Stomach (tissue), 9 donors: ENCODE results near the gene PTPA. TPM values are rescaled to one million over a fixed set of nuclear protein-coding genes. Genes with fewer than 3 reads are reported as not detected.
A peak's percentile ranks its signal among the peaks of the same experiment; 100 is the strongest.

Source experiments
- DNase-seq, 2 donors: peaks; one replicate each; pipeline versions ENCODE4 v3.0.0 to v3.0.0-alpha.2; 2013 to 2019
- H3K27ac ChIP-seq, 5 donors: fragments of 200-600 bp in 4 of 5; sonication (generic) in 4 of 5; one replicate each; pipeline ENCODE4 v1.5.1; 2013 to 2019; ENCODE audit warnings: mild to moderate bottlenecking in 1 of 5, moderate library complexity in 1 of 5
- H3K27me3 ChIP-seq, 3 donors: fragments of 200-600 bp; sonication (generic); one replicate each; pipeline ENCODE4 v1.5.1; 2017 to 2019; ENCODE audit warnings: mixed run types in 1 of 3
- H3K36me3 ChIP-seq, 4 donors: fragments of 200-600 bp; sonication (generic); 1 replicate in 3 of 4; 2 replicates in 1 of 4; pipeline ENCODE4 v1.5.1; 2016 to 2019
- H3K4me1 ChIP-seq, 4 donors: fragments of 200-600 bp; sonication (generic); one replicate each; pipeline ENCODE4 v1.5.1; 2016 to 2019
- H3K4me3 ChIP-seq, 4 donors: fragments of 200-600 bp; sonication (generic) in 3 of 4; one replicate each; pipeline ENCODE4 v1.5.1; 2016 to 2019; ENCODE audit warnings: mild to moderate bottlenecking in 1 of 4
- H3K9me3 ChIP-seq, 4 donors: fragments of 200-600 bp; sonication (generic); one replicate each; pipeline ENCODE4 v1.5.1; 2016 to 2019
- CTCF ChIP-seq, 7 experiments: fragments of 450-650 bp in 4 of 7; fragments of 200-600 bp in 3 of 7; sonication (generic) in 3 of 7; IDR thresholded peaks; one replicate each; pipeline ENCODE4 v1.5.1; 2016 to 2019; ENCODE audit warnings: antibody characterized with exemption in 7 of 7, control low read depth in 2 of 7, mild to moderate bottlenecking in 1 of 7
- EP300 ChIP-seq: sonication (generic); formaldehyde crosslinking; IDR thresholded peaks from one replicate; pipeline ENCODE4 v1.6.1; 2017; ENCODE audit warnings: antibody characterized with exemption
- POLR2A ChIP-seq, 4 donors: fragments of 450-650 bp; IDR thresholded peaks; one replicate each; pipeline ENCODE4 v1.6.1; 2016; ENCODE audit warnings: antibody characterized with exemption in 4 of 4, control low read depth in 2 of 4, mild to moderate bottlenecking in 1 of 4, moderate library complexity in 1 of 4
- POLR2AphosphoS5 ChIP-seq, 3 donors: sonication (generic); formaldehyde crosslinking; IDR thresholded peaks; one replicate each; pipeline ENCODE4 v1.6.1; 2016; ENCODE audit warnings: antibody characterized with exemption in 3 of 3
- WGBS, 5 donors: extraction: QIAGEN DNeasy Blood & Tissue Kit in 3 of 5; methylation state at CpG; one replicate each; pipeline versions ENCODE4 v1.1.5 to v1.1.7; 2013 to 2018; 5-methylcytosine and 5-hydroxymethylcytosine counted together
- intact Hi-C: fragments of 100-400 bp; cut with DNase I; formaldehyde crosslinking; loops from one replicate; pipeline ENCODE4 v1.15.1; 2023; ENCODE audit warnings: low total_unique reads
- polyA plus RNA-seq, 3 donors: library from polyadenylated mRNA; stranded (reverse); fragments of 200-250 nt; gene quantifications; one replicate each; pipeline ENCODE4 v1.2.3, GENCODE V29; 2013
- total RNA-seq, 5 donors: library from RNA; depleted of rRNA; stranded (reverse); fragments of >200 nt; gene quantifications; one replicate each; pipeline versions ENCODE4 v1.1.0 to v1.2.3, GENCODE V29; 2014 to 2016
- donor health status: healthy with polysubstance abuse.
- donor health status: Bipolar disorder and iron deficiency.
- donor health status: healthy.

Gene PTPA
- total and polyA plus RNA-seq, 8 donors: 12.3 to 118 (median 73.6) TPM

GRCh38 chr9:129197978-129198318 lies 86.7 kb downstream of the PTPA start:
- no peaks in the 10 kb centered on the region for H3K9me3 ChIP-seq
- TF ChIP-seq CTCF (IDR thresholded peaks at IDR 0.05) (no peak), POLR2AphosphoS5 (IDR thresholded peaks at IDR 0.05) (no peak), EP300 (no peak), POLR2A (IDR thresholded peaks at IDR 0.05) (no peak)
- peak overlapping the region in 4 of 5 donors; percentile 61 to 80 (median 74) for H3K27ac ChIP-seq
- no peak for DNase-seq
- no peaks in the 10 kb centered on the region for H3K36me3 ChIP-seq
- no peak overlapping the region for H3K4me3 ChIP-seq
- 30 to 45% (median 36%) methylated on average over 8 of the region's 8 CpGs for WGBS, 5 donors
- peaks cover 0 to 15% (median 7%) of the 10 kb centered on the region in 4 donors for H3K4me1 ChIP-seq
- intact Hi-C loops: no loop called here
- H3K27me3 ChIP-seq: peaks cover 0 to 5% (median 0%) of the 10 kb centered on the region in 3 donors

Other genes starting within 250 kb of the PTPA start
- gene KYAT1, start 229.5 kb upstream of the PTPA start, total RNA-seq: 10 to 100 TPM in 2 of 5 donors, 1 to 10 TPM in 2, under 1 TPM in 1; 0.58 to 25.7 (median 6.1) TPM
- gene KYAT1, start 229.5 kb upstream of the PTPA start, polyA plus RNA-seq: 1 to 10 TPM; 4.8 to 7.5 (median 5.3) TPM
- 10 to 100 TPM; 14.7 to 63.7 (median 25.1) TPM for gene LRRC8A, start 229.3 kb upstream of the PTPA start, total RNA-seq
- gene LRRC8A, start 229.3 kb upstream of the PTPA start, polyA plus RNA-seq: 10 to 100 TPM; 11.2 to 22.7 (median 13.6) TPM
- gene PHYHD1, start 190.4 kb upstream of the PTPA start, total RNA-seq: 10 to 100 TPM in 4 of 5 donors, 1 to 10 TPM in 1; 1.4 to 37.3 (median 13.8) TPM
- gene PHYHD1, start 190.4 kb upstream of the PTPA start, polyA plus RNA-seq: 10 to 100 TPM; 43.9 to 55.8 (median 49.1) TPM
- 10 to 100 TPM in 1 of 5 donors, 1 to 10 TPM in 3, under 1 TPM in 1; 0.58 to 17.1 (median 9.4) TPM for gene DOLK, start 163.8 kb upstream of the PTPA start, total RNA-seq
- 1 to 10 TPM; 3.2 to 8.1 (median 6.2) TPM for gene DOLK, start 163.8 kb upstream of the PTPA start, polyA plus RNA-seq
- 10 to 100 TPM; 26.3 to 79.9 (median 51.0) TPM for gene NUP188, start 163.7 kb upstream of the PTPA start, total RNA-seq
- 10 to 100 TPM in 1 of 3 donors, 1 to 10 TPM in 2; 4.4 to 10.1 (median 9.9) TPM for gene NUP188, start 163.7 kb upstream of the PTPA start, polyA plus RNA-seq
- gene SH3GLB2, start 83.1 kb upstream of the PTPA start, total RNA-seq: 100 to 1,000 TPM in 4 of 5 donors, 10 to 100 TPM in 1; 50.5 to 408 (median 138) TPM
- 100 to 1,000 TPM in 2 of 3 donors, 10 to 100 TPM in 1; 58.2 to 113 (median 102) TPM for gene SH3GLB2, start 83.1 kb upstream of the PTPA start, polyA plus RNA-seq
- 100 to 1,000 TPM in 1 of 5 donors, 10 to 100 TPM in 4; 34.5 to 175 (median 49.0) TPM for gene MIGA2, start 74.8 kb upstream of the PTPA start, total RNA-seq
- gene MIGA2, start 74.8 kb upstream of the PTPA start, polyA plus RNA-seq: 10 to 100 TPM in 2 of 3 donors, 1 to 10 TPM in 1; 9.0 to 28.2 (median 10.4) TPM
- gene DOLPP1, start 30.3 kb upstream of the PTPA start, total RNA-seq: 10 to 100 TPM in 4 of 5 donors, 1 to 10 TPM in 1; 5.5 to 84.0 (median 17.4) TPM
- 10 to 100 TPM in 1 of 3 donors, 1 to 10 TPM in 2; 3.4 to 11.4 (median 8.3) TPM for gene DOLPP1, start 30.3 kb upstream of the PTPA start, polyA plus RNA-seq
- gene CRAT, start 622 bp upstream of the PTPA start, total RNA-seq: 10 to 100 TPM; 13.0 to 92.2 (median 49.6) TPM
- gene CRAT, start 622 bp upstream of the PTPA start, polyA plus RNA-seq: 10 to 100 TPM; 25.8 to 28.5 (median 28.1) TPM
- 10 to 100 TPM in 1 of 5 donors, 1 to 10 TPM in 4; 2.6 to 30.4 (median 4.5) TPM for gene IER5L, start 66.8 kb downstream of the PTPA start, total RNA-seq
- 10 to 100 TPM in 2 of 3 donors, 1 to 10 TPM in 1; 7.2 to 25.1 (median 17.0) TPM for gene IER5L, start 66.8 kb downstream of the PTPA start, polyA plus RNA-seq